RWPE1 (cell line): ENCODE measurements around the gene AFF1.

ENCODE experiments used
- CTCF ChIA-PET: fragments of 350-600 bp; sonication (Branson Sonifier 250); formaldehyde crosslinking; extraction: SDS; loops from one replicate; lab custom pipeline; 2021; lab: Yijun Ruan, JAX
- POLR2A ChIA-PET: fragments of 400-600 bp; formaldehyde crosslinking; extraction: SDS; loops from one replicate; lab custom pipeline; 2020; ENCODE audit warnings: antibody characterized with exemption; ENCODE audit not compliant: low non-redundant PET; lab: Yijun Ruan, JAX
- DNase-seq: peaks from one replicate; pipeline ENCODE4 v3.0.0; 2012; ENCODE audit warnings: low spot score
- H3K27ac ChIP-seq: fragments of 450-650 bp; 2 replicates; pipeline ENCODE4 v1.5.1; 2017
- TF ChIP-seq, protein P1 (sequence below): fragments of 450-650 bp; conservative IDR thresholded peaks from 2 replicates; pipeline ENCODE4 v1.5.1; 2017; ENCODE audit warnings: low read depth, mild to moderate bottlenecking

AFF1 gene

DNA sequence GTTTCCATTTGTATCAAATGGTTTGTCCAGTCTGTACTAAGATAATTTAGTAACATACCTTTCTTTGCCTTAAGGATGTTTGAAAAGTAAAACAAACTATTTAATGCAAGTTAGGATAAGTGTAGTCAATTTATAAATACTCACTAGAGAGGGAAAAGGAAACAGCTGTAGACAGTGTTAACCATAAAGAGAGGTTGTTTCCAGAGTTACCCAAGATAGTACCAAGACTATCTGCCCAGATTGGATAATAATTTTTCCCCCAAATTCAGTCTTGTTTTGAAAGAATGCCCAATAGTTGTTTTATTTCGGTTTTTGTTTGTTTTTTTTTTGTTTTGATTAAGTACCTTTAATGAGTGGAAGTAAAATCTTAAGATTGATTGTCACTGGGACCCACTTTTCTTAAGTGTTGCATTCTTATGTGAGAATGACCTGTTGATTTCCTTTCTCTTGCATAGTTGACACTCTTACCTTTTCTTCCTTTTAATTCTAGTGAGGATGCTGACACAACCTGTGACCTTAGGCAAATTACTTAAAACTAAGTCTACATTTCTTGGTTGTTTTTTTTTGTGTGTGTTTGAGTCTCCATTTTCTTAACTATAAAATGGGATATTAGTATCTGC lies 12.8 kb downstream of the AFF1 start:
- ChIA-PET POLR2A (no interaction called here), CTCF (no interaction called here)
- H3K27ac ChIP-seq: no peak overlapping the region
- DNase-seq: no peak
- TF ChIP-seq, protein P1, sequence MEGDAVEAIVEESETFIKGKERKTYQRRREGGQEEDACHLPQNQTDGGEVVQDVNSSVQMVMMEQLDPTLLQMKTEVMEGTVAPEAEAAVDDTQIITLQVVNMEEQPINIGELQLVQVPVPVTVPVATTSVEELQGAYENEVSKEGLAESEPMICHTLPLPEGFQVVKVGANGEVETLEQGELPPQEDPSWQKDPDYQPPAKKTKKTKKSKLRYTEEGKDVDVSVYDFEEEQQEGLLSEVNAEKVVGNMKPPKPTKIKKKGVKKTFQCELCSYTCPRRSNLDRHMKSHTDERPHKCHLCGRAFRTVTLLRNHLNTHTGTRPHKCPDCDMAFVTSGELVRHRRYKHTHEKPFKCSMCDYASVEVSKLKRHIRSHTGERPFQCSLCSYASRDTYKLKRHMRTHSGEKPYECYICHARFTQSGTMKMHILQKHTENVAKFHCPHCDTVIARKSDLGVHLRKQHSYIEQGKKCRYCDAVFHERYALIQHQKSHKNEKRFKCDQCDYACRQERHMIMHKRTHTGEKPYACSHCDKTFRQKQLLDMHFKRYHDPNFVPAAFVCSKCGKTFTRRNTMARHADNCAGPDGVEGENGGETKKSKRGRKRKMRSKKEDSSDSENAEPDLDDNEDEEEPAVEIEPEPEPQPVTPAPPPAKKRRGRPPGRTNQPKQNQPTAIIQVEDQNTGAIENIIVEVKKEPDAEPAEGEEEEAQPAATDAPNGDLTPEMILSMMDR: no peak

GRCh38 chr4:86948276-86948675 lies 13.5 kb downstream of the AFF1 start:
- TF ChIP-seq, protein P1: no peak
- H3K27ac ChIP-seq: no peak overlapping the region
- CTCF ChIA-PET: no interaction called here
- DNase-seq: no peak
- POLR2A ChIA-PET: no interaction called here

- no peak for DNase-seq
- TF ChIP-seq, protein P1: no peak
- no peak overlapping the region for H3K27ac ChIP-seq
- ChIA-PET CTCF (interaction anchor here (0.6 to 0.7 kb wide), 4 partner anchors 39 to 1992 kb away, joined by 3 to 4 read pairs (median 4); no protein-coding TSS in a partner anchor), POLR2A (interaction anchor here (0.6 kb wide), 2 partner anchors 10 to 1581 kb away, joined by 3 read pairs; no protein-coding TSS in a partner anchor)
Observed at GRCh38 chr4:86950831-86951525, 16.2 kb downstream of the AFF1 start.

GRCh38 chr4:86955888-86956451 lies 21.2 kb downstream of the AFF1 start:
- CTCF ChIA-PET: no interaction called here
- POLR2A ChIA-PET: no interaction called here
- no peak for DNase-seq
- TF ChIP-seq, protein P1: no peak
- no peak overlapping the region for H3K27ac ChIP-seq

- DNase-seq: peak; percentile 54
- ChIA-PET POLR2A (no interaction called here), CTCF (no interaction called here)
- TF ChIP-seq, protein P1: no peak
- no peak overlapping the region for H3K27ac ChIP-seq
Observed at GRCh38 chr4:86957215-86957614, 22.4 kb downstream of the AFF1 start.

- POLR2A ChIA-PET: no interaction called here
- CTCF ChIA-PET: no interaction called here
- TF ChIP-seq, protein P1: no peak
- no peak overlapping the region for H3K27ac ChIP-seq
- no peak for DNase-seq
Observed at GRCh38 chr4:86959588-86960500, 25.0 kb downstream of the AFF1 start.
